Endothelial cell of umbilical vein (primary cell): ENCODE results near the gene ENOSF1. TPM values are rescaled to one million over a fixed set of nuclear protein-coding genes. Genes with fewer than 3 reads are reported as not detected.

Experiments used
- BruUV-seq: library from RNA; stranded (reverse); fragments of 400-500 nt; replicated peaks from 2 replicates; lab custom pipeline; 2021; lab: Mats Ljungman, UMichigan
- CTCF ChIA-PET: fragments of 300-600, 350-600 bp; sonication (Branson Sonifier 250); formaldehyde crosslinking; loops from one replicate; lab custom pipeline; 2021; ENCODE audit warnings: antibody characterized with exemption, inconsistent platforms; lab: Charles Lee
- POLR2A ChIA-PET: fragments of 300-600, 350-600 bp; sonication (Branson Sonifier 250); formaldehyde crosslinking; loops from one replicate; lab custom pipeline; 2021; ENCODE audit warnings: antibody characterized with exemption, inconsistent platforms; lab: Charles Lee
- DNase-seq: peaks from one replicate; pipeline ENCODE4 v3.0.0-alpha.2; 2011; ENCODE audit warnings: low read depth, low spot score
- FAIRE-seq: peaks from 2 replicates; lab custom pipeline; 2011; peaks lifted over from hg19 to GRCh38; lab: Jason Lieb, UNC
- H2AFZ ChIP-seq: 2 replicates; pipeline ENCODE4 v1.6.0; 2012; ENCODE audit warnings: low read depth, low read length, control low read depth, inconsistent platforms
- H3K27ac ChIP-seq: 2 replicates; pipeline ENCODE4 v1.5.1; 2011; ENCODE audit warnings: low read depth, mild to moderate bottlenecking, control low read depth, low read length, moderate library complexity; ENCODE audit not compliant: insufficient read depth
- H3K27me3 ChIP-seq, 2 experiments: 2 replicates each; pipeline versions ENCODE4 v1.6.0 to v1.6.1; 2011; ENCODE audit warnings: low read length in 2 of 2, mixed read lengths in 1 of 2; ENCODE audit not compliant: control insufficient read depth in 2 of 2, insufficient read depth in 2 of 2
- H3K36me3 ChIP-seq, 2 experiments: 2 replicates in 1 of 2; 3 replicates in 1 of 2; pipeline ENCODE4 v1.5.1; 2011; ENCODE audit warnings: low read length in 2 of 2, mild to moderate bottlenecking in 1 of 2, moderate library complexity in 1 of 2; ENCODE audit not compliant: control insufficient read depth in 2 of 2, insufficient read depth in 2 of 2; ENCODE audit errors: extremely low read depth in 1 of 2
- H3K4me1 ChIP-seq: 3 replicates; pipeline ENCODE4 v1.5.1; 2011; ENCODE audit warnings: mild to moderate bottlenecking, low read length; ENCODE audit not compliant: control insufficient read depth, insufficient read depth; ENCODE audit errors: extremely low read depth
- H3K4me2 ChIP-seq: 2 replicates; pipeline ENCODE4 v1.6.1; 2011; ENCODE audit warnings: low read length, control low read depth, mixed read lengths; ENCODE audit not compliant: insufficient read depth
- H3K4me3 ChIP-seq, 3 experiments: fragments of 200-600 bp in 1 of 3; sonication (generic), shearing (Covaris generic) in 1 of 3; replicated peaks in 1 of 3; 2 replicates each; pipeline ENCODE4 v1.5.1; 2011 to 2016; ENCODE audit warnings: control low read depth in 3 of 3, low read length in 3 of 3, mild to moderate bottlenecking in 2 of 3, inconsistent platforms in 1 of 3, low read depth in 1 of 3, moderate library complexity in 1 of 3; ENCODE audit not compliant: insufficient read depth in 1 of 3
- H3K79me2 ChIP-seq: 2 replicates; pipeline ENCODE4 v1.6.0; 2012; ENCODE audit warnings: low read length, inconsistent platforms; ENCODE audit not compliant: control insufficient read depth, insufficient read depth
- H3K9ac ChIP-seq: replicated peaks from 2 replicates; pipeline ENCODE3; 2011; ENCODE audit warnings: low read length, control low read depth; ENCODE audit not compliant: insufficient read depth; ENCODE audit errors: extremely low read depth
- H3K9me1 ChIP-seq: replicated peaks from 3 replicates; pipeline ENCODE4 v1.6.0; 2011; ENCODE audit warnings: mild to moderate bottlenecking, low read length; ENCODE audit not compliant: control insufficient read depth, insufficient read depth; ENCODE audit errors: extremely low read depth
- H3K9me3 ChIP-seq: replicated peaks from 2 replicates; pipeline ENCODE4 v1.5.1; 2012; ENCODE audit warnings: low read length, inconsistent platforms; ENCODE audit not compliant: control insufficient read depth, insufficient read depth
- H4K20me1 ChIP-seq: replicated peaks from 2 replicates; pipeline ENCODE3; 2011; ENCODE audit warnings: mild to moderate bottlenecking, low read length; ENCODE audit not compliant: control insufficient read depth, insufficient read depth; ENCODE audit errors: extremely low read depth
- CTCF ChIP-seq, 2 donors: IDR thresholded peaks; 1 replicate in 1 of 2; 2 replicates in 1 of 2; pipeline ENCODE4 v1.5.1; 2011; ENCODE audit warnings: low read length in 2 of 2, mild to moderate bottlenecking in 2 of 2, moderate library complexity in 2 of 2, control low read depth in 1 of 2, inconsistent platforms in 1 of 2, low read depth in 1 of 2; ENCODE audit not compliant: insufficient read depth in 1 of 2; ENCODE audit errors: extremely low read depth in 1 of 2
- EZH2 ChIP-seq: IDR thresholded peaks from 2 replicates; pipeline ENCODE4 v1.6.1; 2012; ENCODE audit warnings: borderline replicate concordance, low read depth, mild to moderate bottlenecking, moderate library complexity, low read length, inconsistent platforms; ENCODE audit not compliant: severe bottlenecking
- FOS ChIP-seq: IDR thresholded peaks from 2 replicates; pipeline ENCODE4 v1.6.1; 2011; ENCODE audit warnings: mild to moderate bottlenecking, low read length, moderate library complexity, borderline replicate concordance; ENCODE audit not compliant: insufficient read depth
- GATA2 ChIP-seq: IDR thresholded peaks from 2 replicates; pipeline ENCODE4 v1.7.0; 2011; ENCODE audit warnings: low read depth, mild to moderate bottlenecking, moderate library complexity, mixed read lengths, low read length; ENCODE audit not compliant: insufficient read length, insufficient read depth
- JUN ChIP-seq: IDR thresholded peaks from 2 replicates; pipeline ENCODE4 v1.6.1; 2011; ENCODE audit warnings: borderline replicate concordance, low read depth; ENCODE audit not compliant: insufficient read length, insufficient read depth
- MAX ChIP-seq: IDR thresholded peaks from 2 replicates; pipeline ENCODE4 v1.6.1; 2011; ENCODE audit not compliant: insufficient read depth, insufficient read length
- MYC ChIP-seq: IDR thresholded peaks from one replicate; pipeline ENCODE4 v1.6.1; 2011; ENCODE audit warnings: mild to moderate bottlenecking, low read depth, low read length
- POLR2A ChIP-seq: IDR thresholded peaks from 2 replicates; pipeline ENCODE4 v1.6.1; 2012; ENCODE audit warnings: low read depth, mild to moderate bottlenecking, control low read depth, low read length
- POLR2AphosphoS5 ChIP-seq: IDR thresholded peaks from 2 replicates; pipeline ENCODE4 v1.6.1; 2012; ENCODE audit warnings: low read depth, mild to moderate bottlenecking, control low read depth, low read length, moderate library complexity; ENCODE audit not compliant: insufficient read depth
- dilution Hi-C: fragments of 300-500 bp; cut with MboI; formaldehyde crosslinking; loops from one replicate; pipeline ENCODE4 v1.15.0; 2019; ENCODE audit warnings: low sequenced_read_pairs; ENCODE audit not compliant: extremely low pct_ligation_motif_present
- intact Hi-C: fragments of 100-400 bp; cut with micrococcal nuclease; formaldehyde crosslinking; loops from one replicate; pipeline ENCODE4 v1.10.0; 2022
- polyA plus RNA-seq, 4 experiments: library from polyadenylated mRNA; depleted of rRNA in 3 of 4; stranded (reverse) in 3 of 4; unstranded in 1 of 4; fragments of >200 nt; gene quantifications; 2 replicates each; pipeline versions ENCODE4 v1.2.1 to v1.2.3, GENCODE V29; 2011 to 2012; ENCODE audit warnings: missing spikeins in 1 of 4
- total RNA-seq: library from RNA; stranded (reverse); gene quantifications from 2 replicates; pipeline ENCODE4 v1.2.3, GENCODE V29; 2021

Gene ENOSF1
- total and polyA plus RNA-seq, 2 donors (not counting 3 experiments of a cell fraction or from before 2014, with no cell fraction given) = 19.5 to 50.5 TPM

- dilution Hi-C loops (no loop called here), intact Hi-C loops (no loop called here)
- no peak overlapping the region for H3K9ac ChIP-seq
- DNase-seq (no peak), FAIRE-seq (no peak)
- H3K4me1 ChIP-seq = no peaks in the 10 kb centered on the region
- H3K27me3 ChIP-seq = no peaks in the 10 kb centered on the region
- H3K4me3 ChIP-seq = no peak overlapping the region
- ChIA-PET POLR2A (interaction anchor here (0.6 kb wide), 2 partner anchors 12 to 44 kb away, joined by 3 read pairs; no protein-coding TSS in a partner anchor), CTCF (interaction anchor here (1.0 to 1.9 kb wide), 5 partner anchors 13 to 162 kb away, joined by 3 to 7 read pairs (median 3); partner anchors contain the start of gene ENOSF1)
- no peaks in the 10 kb centered on the region for H3K9me1 ChIP-seq
- no TSS peak for BruUV-seq
- H3K4me2 ChIP-seq = no peak overlapping the region
- H3K27ac ChIP-seq = no peak overlapping the region
- H3K36me3 ChIP-seq = peaks cover 15 to 27% of the 10 kb centered on the region in 2 experiments
- TF ChIP-seq MYC = no peak
- no peak for TF ChIP-seq MAX
- no peak for TF ChIP-seq POLR2AphosphoS5
- TF ChIP-seq FOS = no peak
- TF ChIP-seq EZH2 = no peak
- TF ChIP-seq GATA2 = no peak
- TF ChIP-seq CTCF (IDR thresholded peaks at IDR 0.05; ENCODE audit: extremely low read depth in 1 of 2, insufficient read depth in 1 of 2, low read depth in 1 of 2, low read length in 2 of 2) = no peak
- no peak for TF ChIP-seq POLR2A
- no peak for TF ChIP-seq JUN
- peaks cover 24% of the 10 kb centered on the region for H3K79me2 ChIP-seq
- no peaks in the 10 kb centered on the region for H4K20me1 ChIP-seq
- H3K9me3 ChIP-seq = no peaks in the 10 kb centered on the region
- no peak overlapping the region for H2AFZ ChIP-seq
Observed at GRCh38 chr18:668260-668659, 44.2 kb downstream of the ENOSF1 start.
